Measurements from ENCODE around the gene DNAH14. TPM values are rescaled to one million over a fixed set of nuclear protein-coding genes. Genes with fewer than 3 reads are reported as not detected.

DNAH14 gene
- polyA plus RNA-seq, 1 donor from 2014 or later, result 24.9 TPM

DNA sequence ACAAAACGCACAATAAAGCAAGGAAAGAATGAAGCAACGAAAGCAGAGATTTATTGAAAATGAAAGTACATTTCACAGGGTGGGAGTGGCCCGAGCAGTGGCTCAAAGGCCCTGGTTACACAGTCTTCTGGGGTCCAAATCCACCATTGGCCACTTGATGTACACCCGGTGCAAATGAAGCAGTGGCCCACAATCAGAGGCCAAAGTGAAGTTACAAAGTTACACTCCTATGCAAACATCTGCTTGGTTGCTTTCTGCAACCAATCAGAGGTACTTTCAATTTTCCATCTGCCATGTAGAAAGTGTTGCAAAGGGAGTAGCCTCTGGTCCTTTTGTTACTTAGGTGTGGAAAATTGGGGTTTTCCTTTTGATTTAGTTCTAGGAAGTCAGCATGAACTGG lies 10.0 kb upstream of the DNAH14 start:
- no peak for TF ChIP-seq RAD21 (conservative IDR thresholded peaks at IDR 0.05)
- TF ChIP-seq, protein P1, sequence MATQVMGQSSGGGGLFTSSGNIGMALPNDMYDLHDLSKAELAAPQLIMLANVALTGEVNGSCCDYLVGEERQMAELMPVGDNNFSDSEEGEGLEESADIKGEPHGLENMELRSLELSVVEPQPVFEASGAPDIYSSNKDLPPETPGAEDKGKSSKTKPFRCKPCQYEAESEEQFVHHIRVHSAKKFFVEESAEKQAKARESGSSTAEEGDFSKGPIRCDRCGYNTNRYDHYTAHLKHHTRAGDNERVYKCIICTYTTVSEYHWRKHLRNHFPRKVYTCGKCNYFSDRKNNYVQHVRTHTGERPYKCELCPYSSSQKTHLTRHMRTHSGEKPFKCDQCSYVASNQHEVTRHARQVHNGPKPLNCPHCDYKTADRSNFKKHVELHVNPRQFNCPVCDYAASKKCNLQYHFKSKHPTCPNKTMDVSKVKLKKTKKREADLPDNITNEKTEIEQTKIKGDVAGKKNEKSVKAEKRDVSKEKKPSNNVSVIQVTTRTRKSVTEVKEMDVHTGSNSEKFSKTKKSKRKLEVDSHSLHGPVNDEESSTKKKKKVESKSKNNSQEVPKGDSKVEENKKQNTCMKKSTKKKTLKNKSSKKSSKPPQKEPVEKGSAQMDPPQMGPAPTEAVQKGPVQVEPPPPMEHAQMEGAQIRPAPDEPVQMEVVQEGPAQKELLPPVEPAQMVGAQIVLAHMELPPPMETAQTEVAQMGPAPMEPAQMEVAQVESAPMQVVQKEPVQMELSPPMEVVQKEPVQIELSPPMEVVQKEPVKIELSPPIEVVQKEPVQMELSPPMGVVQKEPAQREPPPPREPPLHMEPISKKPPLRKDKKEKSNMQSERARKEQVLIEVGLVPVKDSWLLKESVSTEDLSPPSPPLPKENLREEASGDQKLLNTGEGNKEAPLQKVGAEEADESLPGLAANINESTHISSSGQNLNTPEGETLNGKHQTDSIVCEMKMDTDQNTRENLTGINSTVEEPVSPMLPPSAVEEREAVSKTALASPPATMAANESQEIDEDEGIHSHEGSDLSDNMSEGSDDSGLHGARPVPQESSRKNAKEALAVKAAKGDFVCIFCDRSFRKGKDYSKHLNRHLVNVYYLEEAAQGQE (IDR thresholded peaks at IDR 0.05; ENCODE audit: borderline replicate concordance), result no peak
- TF ChIP-seq CTCF (IDR thresholded peaks at IDR 0.05; ENCODE audit: poor library complexity, severe bottlenecking), result no peak
- TF ChIP-seq MXI1 (conservative IDR thresholded peaks at IDR 0.05; ENCODE audit: poor library complexity, severe bottlenecking), result no peak
- no peak for TF ChIP-seq TAF1 (IDR thresholded peaks at IDR 0.05; ENCODE audit: low read depth)
- TF ChIP-seq SMC3 (conservative IDR thresholded peaks at IDR 0.05; ENCODE audit: poor library complexity), result no peak
- TF ChIP-seq POLR2AphosphoS5 (IDR thresholded peaks at IDR 0.05), result no peak
- TF ChIP-seq EZH2 (IDR thresholded peaks at IDR 0.05; ENCODE audit: borderline replicate concordance, insufficient read depth, low read length, poor library complexity, severe bottlenecking), result no peak
- no peak for TF ChIP-seq EP300 (conservative IDR thresholded peaks at IDR 0.05; ENCODE audit: poor library complexity, severe bottlenecking)
- H3K4me2 ChIP-seq (ENCODE audit: low read length), result no peak overlapping the region

GRCh38 chr1:224920930-224921329 lies 8.5 kb upstream of the DNAH14 start:
- H3K9me3 ChIP-seq (ENCODE audit: low read length), result no peaks in the 10 kb centered on the region
- H3K27ac ChIP-seq (ENCODE audit: low read length), result no peak overlapping the region
- TF ChIP-seq, protein P1 (IDR thresholded peaks at IDR 0.05; ENCODE audit: borderline replicate concordance), result no peak
- TF ChIP-seq SMC3 (conservative IDR thresholded peaks at IDR 0.05; ENCODE audit: poor library complexity) (no peak), MXI1 (conservative IDR thresholded peaks at IDR 0.05; ENCODE audit: poor library complexity, severe bottlenecking) (no peak), POLR2AphosphoS5 (IDR thresholded peaks at IDR 0.05) (no peak), EP300 (conservative IDR thresholded peaks at IDR 0.05; ENCODE audit: poor library complexity, severe bottlenecking) (no peak), CTCF (IDR thresholded peaks at IDR 0.05; ENCODE audit: poor library complexity, severe bottlenecking) (no peak), RAD21 (conservative IDR thresholded peaks at IDR 0.05) (no peak)
- no peaks in the 10 kb centered on the region for H3K36me3 ChIP-seq (ENCODE audit: insufficient read depth, low read length)
- H3K79me2 ChIP-seq (replicated peaks; ENCODE audit: insufficient read depth, low read length), result no peaks in the 10 kb centered on the region
- no peaks in the 10 kb centered on the region for H3F3A ChIP-seq (ENCODE audit: insufficient read depth, low read length, poor library complexity, severe bottlenecking)
- H2AFZ ChIP-seq (ENCODE audit: low read depth, low read length), result no peak overlapping the region
- no peaks in the 10 kb centered on the region for H4K20me1 ChIP-seq (ENCODE audit: insufficient read depth)
- no peaks in the 10 kb centered on the region for H3K27me3 ChIP-seq (ENCODE audit: insufficient read depth, low read depth, low read length)
- H3K9me2 ChIP-seq (ENCODE audit: insufficient read depth, low read length), result no peaks in the 10 kb centered on the region
- H3K4me3 ChIP-seq (ENCODE audit: low read length), result no peak overlapping the region
- no peak overlapping the region for H3K9ac ChIP-seq (ENCODE audit: low read length)
- H3K4me2 ChIP-seq (ENCODE audit: low read length), result no peak overlapping the region

More for the DNA sequence above, 10.0 kb upstream of the DNAH14 start:
- Histone ChIP-seq H4K20me1 (ENCODE audit: insufficient read depth) (no peaks in the 10 kb centered on the region), H3K36me3 (ENCODE audit: insufficient read depth, low read length) (no peaks in the 10 kb centered on the region), H3F3A (ENCODE audit: insufficient read depth, low read length, poor library complexity, severe bottlenecking) (no peaks in the 10 kb centered on the region), H3K4me3 (ENCODE audit: low read length) (no peak overlapping the region), H3K79me2 (replicated peaks; ENCODE audit: insufficient read depth, low read length) (no peaks in the 10 kb centered on the region), H3K9ac (ENCODE audit: low read length) (no peak overlapping the region), H2AFZ (ENCODE audit: low read depth, low read length) (no peak overlapping the region), H3K27ac (ENCODE audit: low read length) (no peak overlapping the region), H3K27me3 (ENCODE audit: insufficient read depth, low read depth, low read length) (no peaks in the 10 kb centered on the region), H3K9me3 (ENCODE audit: low read length) (no peaks in the 10 kb centered on the region), H3K9me2 (ENCODE audit: insufficient read depth, low read length) (no peaks in the 10 kb centered on the region)
